Kidney glomerular epithelial cell (primary cell): ENCODE data around the gene KLHL2.
"Not testable (repeated sequence)": the region's sequence is repeated elsewhere in the genome, so short reads cannot be mapped to it uniquely, and the experiment has no call there.

Experiments used
- DNase-seq: peaks from one replicate; lab custom pipeline; 2025; lab: John Stamatoyannopoulos, UW

The KLHL2 gene, protein sequence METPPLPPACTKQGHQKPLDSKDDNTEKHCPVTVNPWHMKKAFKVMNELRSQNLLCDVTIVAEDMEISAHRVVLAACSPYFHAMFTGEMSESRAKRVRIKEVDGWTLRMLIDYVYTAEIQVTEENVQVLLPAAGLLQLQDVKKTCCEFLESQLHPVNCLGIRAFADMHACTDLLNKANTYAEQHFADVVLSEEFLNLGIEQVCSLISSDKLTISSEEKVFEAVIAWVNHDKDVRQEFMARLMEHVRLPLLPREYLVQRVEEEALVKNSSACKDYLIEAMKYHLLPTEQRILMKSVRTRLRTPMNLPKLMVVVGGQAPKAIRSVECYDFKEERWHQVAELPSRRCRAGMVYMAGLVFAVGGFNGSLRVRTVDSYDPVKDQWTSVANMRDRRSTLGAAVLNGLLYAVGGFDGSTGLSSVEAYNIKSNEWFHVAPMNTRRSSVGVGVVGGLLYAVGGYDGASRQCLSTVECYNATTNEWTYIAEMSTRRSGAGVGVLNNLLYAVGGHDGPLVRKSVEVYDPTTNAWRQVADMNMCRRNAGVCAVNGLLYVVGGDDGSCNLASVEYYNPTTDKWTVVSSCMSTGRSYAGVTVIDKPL

DNA sequence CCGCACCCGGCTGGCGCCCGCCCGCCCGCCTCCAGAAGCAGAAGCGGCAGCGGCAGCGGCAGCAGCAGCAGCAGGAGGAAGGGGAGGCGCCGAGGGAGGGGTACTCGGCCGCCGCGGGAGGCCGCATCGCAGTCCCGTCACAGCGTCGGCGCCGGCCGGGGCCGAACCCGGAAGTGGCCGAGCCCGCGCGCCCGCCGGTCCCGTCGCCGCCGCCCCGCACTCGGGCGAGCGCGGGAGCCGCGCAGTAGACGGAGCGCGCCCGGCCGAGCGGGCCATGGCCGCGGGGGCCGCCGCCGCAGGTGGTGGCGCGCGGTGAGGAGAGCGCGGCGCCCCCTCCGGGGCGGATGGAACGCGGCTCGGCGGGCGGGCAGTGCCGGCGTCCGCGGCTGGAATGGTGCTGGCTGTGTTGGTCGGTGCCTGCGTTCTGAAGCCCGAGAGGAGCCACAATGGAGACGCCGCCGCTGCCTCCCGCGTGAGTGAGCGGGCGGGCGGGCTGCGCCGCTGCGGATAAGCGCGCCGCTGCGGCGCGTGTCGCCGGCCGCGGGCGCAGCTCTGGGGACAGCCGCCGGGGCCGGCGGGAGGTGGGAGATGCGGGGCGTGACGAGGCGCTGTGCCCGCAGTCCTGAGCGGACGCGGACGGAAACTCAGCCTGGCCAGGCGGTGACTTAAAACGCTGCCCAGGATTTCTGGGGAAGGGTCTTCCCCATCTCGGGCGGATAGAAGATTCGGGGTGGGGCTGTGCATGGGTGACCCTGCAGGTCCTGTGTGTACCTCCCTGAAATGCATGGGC lies at the start of gene KLHL2:
Gene KLHL2, plus strand, starts transcription at position 131 of the 790 bp plus-strand sequence. Its CDS starts 316 bp downstream, at position 447.
- DNase-seq: peak; percentile 62

DNA sequence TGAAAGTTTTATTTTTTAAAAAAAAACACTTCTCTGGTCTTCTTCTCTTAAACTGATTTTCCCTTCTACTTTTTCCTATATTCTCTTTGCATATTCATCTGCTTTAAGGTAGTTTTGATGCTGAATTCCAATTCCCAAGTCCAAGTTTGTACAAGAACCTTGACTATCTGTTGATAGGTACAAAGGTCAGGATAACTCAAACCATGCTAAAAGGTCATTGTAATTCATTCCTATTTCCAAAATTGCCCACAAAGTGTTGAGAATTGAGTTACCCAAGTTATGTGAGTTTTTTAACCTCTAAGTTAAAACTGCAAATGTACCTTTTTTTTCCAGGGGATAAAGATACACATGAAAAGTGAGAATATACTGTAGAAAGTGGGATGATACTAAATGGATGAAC lies 48.6 kb upstream of the KLHL2 start:
- no peak for DNase-seq

DNA sequence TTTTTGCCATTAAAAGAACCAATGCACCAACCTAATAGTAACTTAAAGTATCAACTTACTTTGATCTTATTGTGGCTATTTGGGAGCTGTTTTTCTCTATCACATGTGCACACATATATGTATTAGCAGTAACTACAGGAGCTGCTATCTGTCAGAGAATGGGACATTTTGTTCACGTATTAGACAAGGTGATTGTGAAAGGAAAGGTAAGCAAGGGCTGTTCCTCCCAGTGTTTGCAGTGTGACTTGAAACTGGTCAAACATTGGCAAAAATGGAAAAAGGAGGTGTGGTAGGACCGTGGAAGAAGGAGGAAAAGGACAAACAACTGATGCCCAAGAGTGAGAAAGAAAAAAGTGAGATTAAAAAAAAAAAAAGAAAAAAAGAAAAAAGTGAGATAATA lies 43.1 kb upstream of the KLHL2 start:
- DNase-seq: no peak

DNA sequence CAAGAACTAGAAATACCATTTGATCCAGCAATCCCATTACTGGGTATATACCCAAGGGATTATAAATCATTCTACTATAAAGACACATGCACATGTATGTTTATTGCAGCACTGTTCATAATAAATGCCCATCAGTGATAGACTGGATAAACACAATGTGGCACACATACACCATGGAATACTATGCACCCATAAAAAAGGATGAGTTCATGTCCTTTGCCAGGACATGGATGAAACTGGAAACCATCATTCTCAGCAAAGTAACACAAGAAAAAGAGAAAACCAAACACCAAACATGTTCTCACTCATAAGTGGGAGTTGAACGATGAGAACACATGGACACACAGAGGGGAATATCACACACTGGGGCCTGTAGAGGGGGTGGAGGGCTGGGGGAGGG lies 40.5 kb upstream of the KLHL2 start:
- not testable (repeated sequence) for DNase-seq

DNA sequence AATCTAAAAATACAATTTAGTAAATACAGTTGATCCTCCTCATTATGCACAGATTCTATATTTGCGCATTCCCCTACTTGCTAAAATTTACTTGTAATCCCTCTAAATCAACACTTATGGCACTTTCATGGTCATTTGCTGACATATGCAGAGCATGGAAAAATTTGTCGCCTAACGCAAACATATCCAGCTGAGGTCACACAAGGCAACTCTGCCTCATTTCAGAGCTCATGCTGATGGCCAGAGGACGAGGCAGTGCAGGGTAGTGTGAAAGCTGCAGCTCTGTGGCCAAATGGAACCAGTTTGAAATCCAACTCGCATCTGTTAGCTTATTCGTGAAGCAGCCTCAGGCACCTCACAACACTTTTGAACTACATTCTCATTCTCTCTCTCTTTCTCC lies 39.7 kb upstream of the KLHL2 start:
- no peak for DNase-seq

DNA sequence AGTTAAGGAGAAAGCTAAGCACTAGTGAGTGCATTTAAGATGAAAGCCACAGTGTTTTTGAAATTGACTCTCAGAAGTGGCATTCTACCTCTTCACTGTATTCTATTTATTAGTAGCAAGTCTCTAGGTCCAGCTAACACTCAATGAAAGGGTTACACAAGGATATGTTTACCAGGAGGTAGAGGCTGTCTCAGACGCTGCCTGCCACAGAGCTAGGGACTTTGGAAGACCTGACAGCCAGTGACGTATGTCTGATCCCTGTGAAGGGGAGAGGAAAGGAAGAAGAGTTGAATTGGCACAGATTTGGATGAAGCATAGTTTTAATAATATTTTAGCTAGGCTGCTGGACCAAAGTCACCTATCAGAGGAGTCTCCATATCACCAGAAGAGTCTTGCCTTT lies 36.5 kb upstream of the KLHL2 start:
- no peak for DNase-seq

DNA sequence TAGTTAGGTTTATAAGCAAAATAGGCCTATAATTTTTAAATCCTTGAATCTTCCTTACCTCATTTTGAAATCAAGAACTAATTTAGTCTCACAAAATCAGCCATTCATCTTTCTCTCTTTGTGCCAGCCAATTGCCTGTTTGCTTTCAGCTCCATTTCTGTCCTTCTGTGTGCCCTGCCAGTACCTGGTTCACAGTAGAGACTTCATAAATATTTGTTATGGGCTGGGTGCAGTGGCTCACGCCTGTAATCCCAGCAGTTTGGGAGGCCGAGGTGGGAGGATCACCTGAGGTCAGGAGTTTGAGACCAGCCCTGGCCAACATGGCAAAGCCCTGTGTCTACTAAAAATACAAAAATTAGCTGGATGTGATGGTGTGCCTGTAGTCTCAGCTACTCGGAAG lies 31.9 kb upstream of the KLHL2 start:
- DNase-seq: not testable (repeated sequence)

DNA sequence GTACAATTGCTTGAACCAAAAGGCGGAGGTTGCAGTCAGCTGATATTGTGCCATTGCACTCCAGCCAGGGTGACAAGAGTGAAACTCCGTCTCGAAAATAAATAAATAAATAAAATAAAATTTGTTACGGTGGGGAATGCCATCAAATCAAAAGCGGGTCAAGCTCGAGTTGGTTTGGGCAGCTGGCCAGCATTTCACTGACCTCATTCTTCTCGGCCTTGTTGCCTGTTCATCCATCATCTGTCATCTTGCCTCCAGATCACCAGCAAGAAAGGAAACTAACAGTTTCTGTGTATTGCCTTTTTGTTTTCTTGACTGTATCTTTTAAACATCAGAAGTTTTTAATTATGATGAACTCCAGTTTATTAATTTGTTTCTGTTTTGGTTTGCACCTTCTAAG lies 31.5 kb upstream of the KLHL2 start:
- DNase-seq: peak; percentile 9

DNA sequence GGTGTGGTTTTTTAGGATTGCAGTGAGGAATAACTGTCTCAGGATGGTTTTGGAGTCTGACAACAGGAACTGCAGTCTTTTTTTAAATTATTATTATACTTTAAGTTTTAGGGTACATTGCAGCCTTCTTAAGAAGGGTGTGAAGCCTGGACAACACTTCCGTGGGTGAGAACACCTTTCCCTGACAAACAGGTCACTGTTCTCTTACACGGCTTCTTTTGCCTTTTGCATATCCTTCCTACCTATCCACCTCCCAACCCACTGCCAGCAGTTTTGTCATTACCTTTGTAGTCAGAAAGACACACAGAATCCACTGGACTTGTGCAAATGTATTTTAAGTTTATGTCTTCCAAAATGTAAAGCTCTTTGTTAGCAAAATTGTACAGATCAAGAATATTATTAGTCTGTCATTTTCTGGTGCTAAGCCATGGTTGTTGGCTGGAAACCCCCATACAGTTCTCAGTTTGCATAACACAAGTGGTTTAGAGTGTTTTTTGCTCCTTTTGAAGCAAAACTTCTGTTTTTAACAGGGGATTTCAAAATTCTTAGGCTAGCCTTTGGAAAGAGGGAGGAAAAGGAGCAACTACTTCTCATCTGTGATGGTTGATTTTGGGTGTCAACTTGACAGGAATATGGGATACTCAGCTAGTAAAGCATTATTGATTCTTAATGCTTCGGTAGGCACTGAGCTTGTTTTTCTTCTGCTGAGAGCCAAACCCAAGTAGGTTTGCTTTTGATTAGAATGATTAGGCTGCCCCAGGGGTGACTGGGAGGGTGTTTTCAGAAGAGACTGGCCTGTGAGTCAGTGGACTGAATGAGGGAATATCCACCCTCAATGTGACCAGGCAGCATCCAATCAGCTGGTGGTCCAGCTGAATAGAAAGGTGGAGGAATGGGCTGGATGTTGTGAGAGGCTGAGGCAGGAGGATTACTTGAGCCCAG lies 29.4 kb upstream of the KLHL2 start:
- DNase-seq: peak; percentile 16

DNA sequence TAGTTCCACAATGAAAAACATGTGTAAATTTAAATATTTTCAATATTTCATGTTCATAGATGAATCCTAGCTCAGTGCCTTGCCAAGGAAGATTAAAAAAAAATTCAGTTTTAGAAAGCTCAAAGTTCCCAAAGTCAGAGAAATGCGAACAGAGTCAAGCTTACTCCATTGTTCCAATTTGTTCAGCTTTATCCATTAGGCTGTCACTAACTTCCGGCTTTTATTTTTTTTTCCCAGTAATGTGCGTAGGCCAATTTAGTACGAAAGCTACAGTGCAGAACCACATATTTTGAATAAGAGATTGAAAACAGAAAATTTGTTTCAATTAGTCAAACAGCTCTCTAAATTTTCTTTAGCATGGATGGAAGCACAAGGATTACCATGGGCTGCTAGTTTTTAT lies 23.1 kb upstream of the KLHL2 start:
- DNase-seq: no peak

DNA sequence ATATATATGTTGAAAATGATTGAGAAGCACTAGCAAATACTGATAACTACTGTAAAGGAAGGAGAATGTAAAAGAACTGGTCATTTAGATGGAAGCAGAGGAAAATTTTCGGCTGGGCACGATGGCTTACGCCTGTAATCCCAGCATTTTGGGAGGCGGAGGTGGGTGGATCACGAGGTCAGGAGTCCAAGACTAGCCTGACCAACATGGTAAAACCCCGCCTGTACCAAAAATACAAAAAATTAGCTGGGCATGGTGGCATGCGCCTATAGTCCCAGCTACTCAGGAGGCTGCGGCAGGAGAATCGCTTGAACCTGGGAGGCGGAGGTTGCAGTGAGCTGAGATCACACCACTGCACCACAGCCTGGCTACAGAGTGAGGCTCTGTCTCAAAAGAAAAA lies 22.4 kb upstream of the KLHL2 start:
- DNase-seq: not testable (repeated sequence)

DNA sequence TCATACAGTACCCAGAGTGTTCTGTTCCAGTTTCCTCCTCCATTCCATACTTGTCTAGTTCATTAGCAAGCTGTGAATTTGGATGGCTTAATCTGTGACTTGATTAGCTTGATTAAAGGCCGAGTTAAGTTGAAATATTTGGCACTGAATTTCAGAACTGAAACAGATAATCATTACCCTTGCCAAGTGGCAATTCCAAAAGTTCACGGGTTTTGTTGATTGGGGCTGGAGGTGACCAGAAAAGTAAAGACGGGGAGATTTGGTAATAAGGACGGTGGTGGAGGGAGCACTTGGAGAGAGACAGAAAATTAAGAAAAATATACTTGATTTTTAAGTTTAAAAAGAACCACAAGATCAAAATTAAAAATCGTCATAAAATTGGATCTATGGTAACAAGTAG lies 21.9 kb upstream of the KLHL2 start:
- no peak for DNase-seq

DNA sequence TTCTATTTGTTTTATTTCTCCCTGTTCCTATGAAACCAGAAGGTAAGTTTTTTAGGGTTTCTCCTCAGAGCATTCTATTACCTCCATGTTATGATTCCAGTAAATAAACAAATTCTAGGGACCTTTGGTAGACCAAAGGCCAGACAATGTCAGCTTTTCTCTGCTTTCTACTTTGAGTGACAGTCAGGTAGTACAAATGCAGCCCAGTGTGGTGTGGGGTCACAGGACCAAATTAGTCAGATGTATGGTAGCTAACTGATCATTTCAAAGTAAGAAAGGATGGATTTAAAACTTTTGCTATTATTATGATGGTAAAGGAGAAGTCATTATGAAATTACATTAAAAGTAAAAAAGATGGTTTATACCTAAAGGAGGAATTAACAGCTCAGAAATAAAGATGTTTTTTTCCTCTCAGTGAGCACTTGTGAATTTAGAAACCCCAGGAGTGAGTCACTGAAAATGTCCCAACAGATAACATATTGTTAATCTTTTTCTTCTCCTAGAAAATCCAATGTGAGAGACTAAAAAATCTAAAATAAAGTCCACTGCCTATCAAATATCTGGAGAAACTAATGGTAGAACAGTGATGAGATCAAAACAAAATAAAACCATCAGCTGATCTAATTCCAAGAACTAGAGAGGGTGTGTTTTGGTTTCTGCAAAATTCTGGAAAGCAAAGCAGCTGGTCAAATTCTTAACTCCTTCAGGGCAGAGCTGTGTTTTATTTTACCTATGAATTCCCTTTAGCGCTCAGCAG lies 16.6 kb upstream of the KLHL2 start:
- DNase-seq: no peak

DNA sequence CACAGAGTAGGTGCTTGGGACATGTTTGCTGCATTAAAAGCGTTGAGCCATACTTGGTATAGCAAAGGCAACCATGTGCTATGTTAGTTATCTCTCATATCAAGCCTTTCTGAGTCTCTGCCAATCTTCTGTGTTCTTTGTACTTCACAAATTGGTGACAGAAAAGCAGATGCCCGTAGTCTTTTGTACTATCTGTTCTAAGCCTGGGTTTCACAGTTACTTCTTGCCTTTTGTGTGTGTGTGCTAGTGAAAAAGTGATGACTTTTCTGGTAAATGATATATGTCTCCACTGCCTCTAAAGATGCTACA lies 16.1 kb upstream of the KLHL2 start:
- no peak for DNase-seq

DNA sequence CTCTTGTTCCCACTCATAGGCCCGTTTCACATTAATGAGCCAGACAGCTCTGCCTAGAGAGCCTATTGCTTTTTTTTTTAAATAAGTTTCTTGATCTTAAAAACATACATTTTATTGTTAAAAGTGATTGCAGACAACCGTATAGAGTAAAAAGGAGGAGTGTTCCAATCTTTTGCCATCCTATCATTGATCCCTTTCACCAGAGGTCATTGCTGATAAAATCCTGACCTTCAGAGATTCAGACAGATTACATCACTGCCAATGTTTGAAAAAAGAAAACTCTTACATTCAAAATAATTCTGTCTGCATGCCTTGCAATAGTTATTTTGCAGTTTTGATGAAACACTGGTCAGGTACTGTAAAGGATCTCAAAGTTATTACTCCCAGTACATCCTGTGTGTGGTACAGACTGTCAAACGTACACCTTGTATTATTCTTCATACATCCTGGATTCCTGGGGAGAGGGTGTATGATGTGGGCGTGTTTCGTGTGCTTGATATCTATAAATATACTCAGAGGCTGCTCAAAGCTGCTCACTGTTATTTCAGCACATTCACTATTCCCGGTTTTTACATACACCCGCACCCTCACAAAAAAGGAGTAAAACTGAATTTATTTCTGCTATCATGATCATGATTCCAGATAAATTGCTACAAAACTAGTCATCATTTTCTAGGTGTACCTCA lies 15.4 kb upstream of the KLHL2 start:
- no peak for DNase-seq

DNA sequence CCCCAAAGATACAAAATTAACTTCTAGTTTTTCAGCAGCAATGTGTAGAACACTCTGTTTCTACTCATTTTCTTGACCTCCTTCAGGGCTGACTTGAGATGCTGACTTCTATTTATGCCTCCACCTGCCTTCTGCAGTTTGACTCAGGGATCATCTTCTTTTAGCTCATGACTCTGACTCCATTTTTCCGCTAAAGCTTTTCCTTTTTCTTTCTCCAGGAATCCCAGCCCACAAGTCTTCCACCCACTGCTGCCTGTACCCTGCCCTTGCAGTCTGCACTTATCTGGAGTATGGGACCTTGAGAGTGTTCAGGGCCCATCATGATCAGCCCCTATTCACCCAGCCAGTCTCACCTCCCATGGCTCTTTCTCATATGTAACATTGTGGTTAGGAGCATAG lies 14.9 kb upstream of the KLHL2 start:
- no peak for DNase-seq

DNA sequence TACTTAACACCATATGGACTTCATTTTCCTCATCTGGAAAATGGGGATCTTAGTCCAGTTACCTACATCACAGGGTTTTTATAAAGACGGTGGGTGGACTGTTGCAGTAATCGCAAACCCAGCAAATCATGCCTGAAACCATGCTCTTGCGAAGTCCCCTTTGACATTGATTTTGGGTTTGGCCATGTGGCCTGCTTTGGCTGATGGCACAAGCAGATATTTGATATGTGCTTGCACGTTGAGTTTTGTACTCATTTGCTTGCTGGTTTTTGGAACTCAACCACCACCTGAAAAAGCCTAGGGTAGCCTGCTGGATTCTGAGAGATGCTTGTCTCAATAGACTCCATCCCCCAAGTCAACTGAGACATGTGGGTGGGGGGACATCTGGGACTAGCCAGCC lies 14.4 kb upstream of the KLHL2 start:
- no peak for DNase-seq

DNA sequence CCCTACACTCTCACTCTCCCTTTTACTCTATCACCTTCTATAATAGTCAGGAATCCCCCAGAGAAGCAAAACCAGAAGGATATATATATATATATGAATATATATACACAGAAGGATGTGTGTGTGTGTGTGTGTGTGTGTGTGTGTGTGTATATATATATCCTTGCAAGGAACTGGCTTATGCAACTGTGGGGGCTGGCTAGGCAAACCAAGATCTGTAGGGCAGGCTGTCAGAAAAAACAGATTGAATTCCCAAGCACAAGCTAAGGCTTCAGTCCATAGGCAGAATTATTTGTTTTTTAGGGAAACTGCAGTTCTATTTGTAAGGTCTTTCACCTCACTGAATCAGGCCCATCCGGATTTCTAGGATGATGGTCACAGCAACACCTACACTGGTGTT lies 13.0 kb upstream of the KLHL2 start:
- DNase-seq: no peak

DNA sequence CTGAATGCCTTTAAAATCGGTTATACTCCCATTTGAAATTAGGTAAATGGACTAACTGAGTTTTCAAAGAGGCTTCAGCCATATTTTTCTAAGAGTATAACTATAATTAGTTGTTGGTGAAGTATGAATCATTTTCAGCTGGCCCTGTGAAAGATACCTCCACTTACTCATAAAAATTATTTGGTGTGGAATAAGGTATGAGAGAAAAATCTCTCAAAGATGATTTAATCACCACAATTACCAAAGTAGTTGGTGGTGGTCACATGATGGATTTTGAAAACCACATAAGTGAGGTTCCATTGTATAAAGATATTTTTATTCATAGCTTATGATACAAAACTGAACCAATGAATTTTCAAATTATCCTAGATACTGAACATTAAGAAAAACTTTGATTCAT lies 9.0 kb upstream of the KLHL2 start:
- DNase-seq: no peak

DNA sequence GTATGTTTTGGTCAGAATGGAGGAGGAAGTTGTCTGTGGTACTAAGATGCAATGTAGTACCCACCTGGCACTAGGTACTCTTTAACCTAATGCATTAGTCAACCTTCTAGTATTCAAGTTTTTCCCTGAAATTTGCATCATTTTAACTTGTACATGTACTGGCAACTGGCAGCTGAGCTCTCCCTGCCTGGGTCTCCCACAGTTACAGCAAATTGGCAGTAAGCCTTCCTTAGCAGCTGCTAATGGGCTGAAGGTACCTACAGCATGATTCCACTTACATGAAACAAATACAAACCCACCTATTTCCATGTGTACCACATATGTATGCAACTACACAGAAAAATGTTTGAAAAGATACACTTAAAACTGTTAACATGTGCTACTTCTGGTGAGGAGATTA lies 8.1 kb upstream of the KLHL2 start:
- no peak for DNase-seq

DNA sequence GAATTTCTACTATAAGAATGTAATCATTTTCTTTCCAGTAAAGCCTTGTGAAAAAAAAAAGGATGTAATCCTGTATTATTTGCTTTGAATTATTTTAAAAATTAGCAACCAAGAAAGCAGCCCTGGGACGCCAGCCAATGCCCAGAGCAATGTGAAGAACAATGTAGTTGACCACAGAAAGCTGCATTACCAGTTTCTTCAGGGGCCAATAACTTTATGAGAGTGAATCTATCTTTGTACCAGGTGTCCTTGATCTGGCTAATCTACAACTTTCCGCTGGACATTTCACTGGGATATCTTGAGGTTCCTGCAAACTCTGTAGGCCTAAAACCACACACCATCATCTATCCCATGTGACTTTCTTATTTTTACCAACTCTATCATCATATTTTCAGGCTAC lies 7.6 kb upstream of the KLHL2 start:
- DNase-seq: no peak
